Adrenal gland (tissue), 5 donors: ENCODE data around the gene LILRA5.

Source experiments
- POLR2A ChIP-seq, 2 donors: fragments of 450-650 bp; IDR thresholded peaks; one replicate each; pipeline ENCODE4 v1.6.1; 2017; ENCODE audit warnings: antibody characterized with exemption in 2 of 2, mild to moderate bottlenecking in 2 of 2, moderate library complexity in 1 of 2
- TF ChIP-seq, protein P1 (sequence below), 6 experiments: fragments of 450-650 bp in 4 of 6; fragments of 200-600 bp in 2 of 6; sonication (generic) in 1 of 6; IDR thresholded peaks; 1 replicate in 5 of 6; 2 replicates in 1 of 6; pipeline versions ENCODE4 v1.5.1 to v1.8.0; 2016 to 2021; ENCODE audit warnings: antibody characterized with exemption in 6 of 6, mild to moderate bottlenecking in 2 of 6, moderate library complexity in 1 of 6
- donor health status: DM: no; HTN: no; CAD: no.

DNA sequence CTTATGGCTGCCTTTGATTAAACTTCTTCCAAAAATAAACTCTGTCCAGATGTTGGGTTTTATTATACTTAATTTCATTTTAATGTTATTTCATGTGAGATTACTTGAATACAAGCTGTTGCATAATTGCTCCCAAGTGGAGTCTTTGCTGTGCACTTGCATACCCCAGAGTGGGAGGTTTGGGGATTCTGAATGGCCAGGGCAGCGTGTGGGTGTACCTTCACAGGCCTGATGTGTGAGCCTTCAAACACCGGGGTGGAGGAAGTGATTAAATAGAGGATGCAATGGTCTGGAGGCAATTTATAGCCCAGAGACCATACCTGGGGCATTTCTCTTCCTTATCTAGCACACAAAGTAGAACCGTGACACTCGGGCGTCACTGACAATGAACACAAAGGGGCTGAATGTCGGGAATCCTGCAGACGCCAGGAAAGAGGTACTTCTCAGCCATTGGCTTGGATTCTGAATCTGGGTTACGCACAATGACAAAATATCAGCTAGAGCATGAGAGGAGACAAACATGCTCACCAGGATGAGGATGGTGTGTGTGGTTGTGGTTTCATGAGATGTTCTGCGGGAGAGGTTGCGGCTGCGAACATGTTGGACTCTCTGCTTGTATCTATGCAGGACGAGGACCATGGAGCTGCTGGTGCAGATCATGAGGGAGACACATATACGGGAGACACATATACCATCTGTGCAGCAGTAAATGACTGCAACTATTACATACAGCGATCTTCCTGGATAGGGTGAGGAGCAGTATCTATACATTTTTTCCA is 7.1 kb upstream of the LILRA5 start:
- TF ChIP-seq, protein P1, sequence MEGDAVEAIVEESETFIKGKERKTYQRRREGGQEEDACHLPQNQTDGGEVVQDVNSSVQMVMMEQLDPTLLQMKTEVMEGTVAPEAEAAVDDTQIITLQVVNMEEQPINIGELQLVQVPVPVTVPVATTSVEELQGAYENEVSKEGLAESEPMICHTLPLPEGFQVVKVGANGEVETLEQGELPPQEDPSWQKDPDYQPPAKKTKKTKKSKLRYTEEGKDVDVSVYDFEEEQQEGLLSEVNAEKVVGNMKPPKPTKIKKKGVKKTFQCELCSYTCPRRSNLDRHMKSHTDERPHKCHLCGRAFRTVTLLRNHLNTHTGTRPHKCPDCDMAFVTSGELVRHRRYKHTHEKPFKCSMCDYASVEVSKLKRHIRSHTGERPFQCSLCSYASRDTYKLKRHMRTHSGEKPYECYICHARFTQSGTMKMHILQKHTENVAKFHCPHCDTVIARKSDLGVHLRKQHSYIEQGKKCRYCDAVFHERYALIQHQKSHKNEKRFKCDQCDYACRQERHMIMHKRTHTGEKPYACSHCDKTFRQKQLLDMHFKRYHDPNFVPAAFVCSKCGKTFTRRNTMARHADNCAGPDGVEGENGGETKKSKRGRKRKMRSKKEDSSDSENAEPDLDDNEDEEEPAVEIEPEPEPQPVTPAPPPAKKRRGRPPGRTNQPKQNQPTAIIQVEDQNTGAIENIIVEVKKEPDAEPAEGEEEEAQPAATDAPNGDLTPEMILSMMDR (IDR thresholded peaks at IDR 0.05), result no peak
- TF ChIP-seq POLR2A (IDR thresholded peaks at IDR 0.05), result no peak
